AG04450 (cell line): Measurements from ENCODE around the gene CHERP. TPM values are rescaled to one million over a fixed set of nuclear protein-coding genes. Genes with fewer than 3 reads are reported as not detected.

ENCODE experiments used
- CTCF ChIA-PET: fragments of 300-600, 350-600 bp; formaldehyde crosslinking; extraction: SDS; loops from one replicate; lab custom pipeline; 2022; ENCODE audit warnings: antibody characterized with exemption, inconsistent platforms; lab: Charles Lee
- POLR2A ChIA-PET: fragments of 350-600 bp; formaldehyde crosslinking; extraction: SDS; loops from one replicate; lab custom pipeline; 2021; ENCODE audit warnings: antibody characterized with exemption, inconsistent platforms; lab: Yijun Ruan, JAX
- DNase-seq: peaks from one replicate; pipeline ENCODE4 v3.0.0-alpha.2; 2011; ENCODE audit warnings: low read depth, low spot score
- H3K27ac ChIP-seq: one replicate; pipeline ENCODE4 v1.5.1; 2012; ENCODE audit warnings: low read depth, low read length, control low read depth
- H3K27me3 ChIP-seq: one replicate; pipeline ENCODE4 v1.6.0; 2012; ENCODE audit warnings: low read length; ENCODE audit not compliant: control insufficient read depth, insufficient read depth
- H3K4me3 ChIP-seq: 2 replicates; pipeline ENCODE4 v1.5.1; 2011; ENCODE audit warnings: mild to moderate bottlenecking, low read depth, low read length, control low read depth
- H3K9me3 ChIP-seq: 2 replicates; pipeline ENCODE4 v1.5.1; 2012; ENCODE audit warnings: low read length; ENCODE audit not compliant: control insufficient read depth, insufficient read depth
- CTCF ChIP-seq: IDR thresholded peaks from 2 replicates; pipeline ENCODE4 v1.5.1; 2011; ENCODE audit warnings: low read depth, low read length, control low read depth, inconsistent platforms
- polyA plus RNA-seq: library from polyadenylated mRNA; depleted of rRNA; stranded (reverse); fragments of >200 nt; gene quantifications from 2 replicates; pipeline ENCODE4 v1.2.3, GENCODE V29; 2011; rRNA removed
- small RNA-seq: library from RNA; depleted of rRNA; stranded (forward); fragments of <200 nt; gene quantifications from one replicate; pipeline ENCODE3, GENCODE V24; 2012; ENCODE audit warnings: low read depth; ENCODE audit not compliant: insufficient read length

CHERP gene
- polyA plus RNA-seq, 1 experiment: 3.4 TPM

GRCh38 chr19:16470911-16471811 is 71.1 kb downstream of the CHERP start:
- no peaks in the 10 kb centered on the region; the same call in 1 of the 2 replicates for H3K9me3 ChIP-seq
- POLR2A ChIA-PET: interaction anchor here (0.6 kb wide), 1 partner anchor 168 kb away, joined by 12 read pairs; no protein-coding TSS in a partner anchor
- DNase-seq: no peak
- H3K27me3 ChIP-seq: no peaks in the 10 kb centered on the region
- H3K27ac ChIP-seq: no peak overlapping the region
- peak overlapping the region; percentile 82 for H3K4me3 ChIP-seq
- CTCF ChIA-PET: no interaction called here
- no peak for TF ChIP-seq CTCF

GRCh38 chr19:16470541-16470910 is 71.7 kb downstream of the CHERP start:
- ChIA-PET CTCF (no interaction called here), POLR2A (interaction anchor here (0.6 kb wide), 1 partner anchor 169 kb away, joined by 12 read pairs; no protein-coding TSS in a partner anchor)
- Histone ChIP-seq H3K27me3 (no peaks in the 10 kb centered on the region), H3K27ac (no peak overlapping the region), H3K9me3 (no peaks in the 10 kb centered on the region; the same call in 1 of the 2 replicates), H3K4me3 (peak overlapping the region; percentile 82)
- no peak for DNase-seq
- TF ChIP-seq CTCF: no peak

Small RNAs within 50 kb of the gene (small RNA-seq; reads per million reads assigned to genes)
- gene RN7SL146P: not detected

Other genes with a start within 250 kb of the CHERP start
- 0.60 and 1.5 TPM in 2 replicates for gene KLF2, start 217.6 kb downstream of the CHERP start, polyA plus RNA-seq
- 14.4 and 14.7 TPM in 2 replicates for gene EPS15L1, start 70.5 kb downstream of the CHERP start, polyA plus RNA-seq
- not detected in 2 replicates for gene CALR3, start 46.3 kb downstream of the CHERP start, polyA plus RNA-seq
- gene C19orf44, start 46.0 kb downstream of the CHERP start, polyA plus RNA-seq: 1.8 and 2.3 TPM in 2 replicates
- 35.7 TPM in 2 replicates for gene SLC35E1, start 30.0 kb upstream of the CHERP start, polyA plus RNA-seq
- gene MED26, start 85.8 kb upstream of the CHERP start, polyA plus RNA-seq: 3.0 and 3.1 TPM in 2 replicates
- 84.8 and 88.6 TPM in 2 replicates for gene SMIM7, start 117.7 kb upstream of the CHERP start, polyA plus RNA-seq
- gene TMEM38A, start 118.7 kb upstream of the CHERP start, polyA plus RNA-seq: 2.2 and 2.4 TPM in 2 replicates
- not detected in 2 replicates for gene NWD1, start 177.4 kb upstream of the CHERP start, polyA plus RNA-seq